Measurements from ENCODE around the gene SPOCK1.

GRCh38 chr5:137398751-137399150 is 100.4 kb downstream of the SPOCK1 start:
- TF ChIP-seq GATA2 (IDR thresholded peaks at IDR 0.05; ENCODE audit: low read depth, low read length) (no peak), GATA3 (IDR thresholded peaks at IDR 0.05; ENCODE audit: low read depth, low read length) (no peak)

Data from SH-SY5Y (cell line).